NCI-H524 treated with DMSO at 0.1 percent for 48 hours (cell line): ENCODE data around the gene RUNX3.

Experiments
- DNase-seq: peaks from one replicate; lab custom pipeline; 2025; lab: John Stamatoyannopoulos, UW

Gene RUNX3

DNA sequence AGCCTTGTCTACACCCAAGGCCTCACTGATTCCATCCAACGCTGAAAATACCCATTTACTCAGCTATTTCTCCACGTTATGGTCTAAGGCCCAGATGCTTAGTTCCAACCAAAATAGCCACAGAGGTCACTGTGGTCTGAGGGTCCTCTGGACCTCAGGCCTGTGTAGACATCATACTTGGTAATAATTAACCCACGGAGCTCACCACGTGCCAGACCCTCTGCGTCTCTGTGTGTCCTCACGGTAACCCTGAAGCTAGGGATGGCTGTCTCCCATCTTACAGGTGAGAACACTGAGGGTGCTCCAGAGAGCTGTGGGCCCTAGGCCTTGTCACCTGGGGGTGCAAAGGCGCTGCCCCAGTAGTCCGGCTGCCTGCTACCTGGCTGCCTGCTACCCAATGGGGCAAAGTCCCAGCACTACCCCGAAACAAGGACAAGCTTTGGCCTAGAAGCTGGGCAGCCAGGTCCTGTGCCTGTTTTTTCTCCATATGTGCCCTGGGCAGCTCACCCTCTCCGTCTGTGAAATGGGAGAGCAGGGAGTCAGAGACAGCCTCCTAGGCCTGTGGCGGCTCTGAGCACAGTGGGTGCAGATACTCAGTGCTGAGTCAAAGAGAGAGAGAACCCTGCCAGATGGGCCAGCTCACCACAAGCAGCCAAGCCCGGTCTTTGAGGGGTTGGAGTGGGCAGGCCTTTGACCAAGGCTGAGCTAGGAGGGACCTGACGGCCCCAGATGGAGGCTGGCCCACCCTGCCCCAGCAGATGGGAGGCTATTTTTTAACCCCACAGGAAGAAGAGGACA, 17.0 kb upstream of the RUNX3 start:
- no peak for DNase-seq

DNA sequence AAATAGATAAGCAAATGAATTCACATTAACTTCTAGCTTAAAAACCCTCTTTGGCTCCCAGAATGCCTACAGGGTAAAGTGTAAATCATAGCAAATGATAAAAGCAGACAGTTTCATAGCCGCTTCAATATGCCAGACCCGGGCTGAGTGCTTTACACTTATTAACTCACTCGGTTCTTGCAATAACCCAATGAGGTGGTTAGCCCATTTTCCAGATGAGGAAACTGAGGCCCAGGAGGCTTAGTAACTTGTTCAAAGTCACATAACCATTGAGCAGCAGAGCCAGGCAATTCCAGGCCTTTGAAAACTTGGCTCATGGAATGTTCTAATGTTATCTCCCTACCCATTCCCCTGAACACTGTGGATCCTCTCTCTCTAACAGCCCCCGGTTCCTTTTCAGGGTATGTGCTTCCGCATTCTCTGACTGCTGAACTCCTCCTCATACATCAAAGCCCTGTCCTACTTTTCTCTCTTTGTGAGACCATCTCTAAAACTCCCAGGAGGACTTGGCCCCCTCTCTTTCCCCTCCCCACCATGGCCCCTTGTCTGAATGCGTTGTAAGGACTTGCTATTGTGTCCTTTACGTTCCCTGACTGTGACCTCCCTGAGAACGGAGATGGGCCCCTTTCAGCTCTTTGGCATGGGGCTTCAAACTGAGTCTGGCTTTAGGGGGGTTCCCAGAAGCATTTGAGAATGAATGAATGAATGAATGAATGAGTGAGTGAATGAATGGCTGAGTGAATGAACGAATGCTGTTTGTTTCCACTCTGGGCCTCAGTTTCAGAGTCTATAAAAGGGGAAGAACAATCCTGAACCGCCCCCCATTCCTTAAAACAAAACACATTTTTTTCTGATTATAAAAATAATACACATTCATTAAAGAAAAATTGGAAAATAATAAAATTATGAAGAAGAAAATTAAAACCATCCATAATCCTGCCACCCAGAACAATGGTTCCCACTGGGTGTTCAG, 15.6 kb upstream of the RUNX3 start:
- DNase-seq: no peak

DNA sequence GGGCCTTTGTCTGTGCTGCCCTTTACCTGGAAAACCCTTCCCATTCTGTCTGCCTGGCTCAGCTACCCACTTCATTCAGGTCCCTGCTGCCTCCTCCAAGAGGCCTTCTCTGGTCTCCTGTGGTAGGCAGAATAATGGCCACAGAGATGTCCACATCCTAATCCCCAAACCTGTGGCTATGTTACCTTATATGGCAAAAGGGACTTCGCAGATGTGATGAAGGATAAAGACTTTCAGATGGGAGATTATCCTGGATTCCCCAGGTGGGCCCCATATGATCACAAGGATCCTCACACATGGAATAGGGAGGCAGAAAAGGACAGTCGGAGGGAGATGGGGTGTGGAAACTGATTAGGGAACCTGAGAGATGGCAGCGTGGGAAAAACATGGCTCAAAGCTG, 14.2 kb upstream of the RUNX3 start:
- no peak for DNase-seq

DNA sequence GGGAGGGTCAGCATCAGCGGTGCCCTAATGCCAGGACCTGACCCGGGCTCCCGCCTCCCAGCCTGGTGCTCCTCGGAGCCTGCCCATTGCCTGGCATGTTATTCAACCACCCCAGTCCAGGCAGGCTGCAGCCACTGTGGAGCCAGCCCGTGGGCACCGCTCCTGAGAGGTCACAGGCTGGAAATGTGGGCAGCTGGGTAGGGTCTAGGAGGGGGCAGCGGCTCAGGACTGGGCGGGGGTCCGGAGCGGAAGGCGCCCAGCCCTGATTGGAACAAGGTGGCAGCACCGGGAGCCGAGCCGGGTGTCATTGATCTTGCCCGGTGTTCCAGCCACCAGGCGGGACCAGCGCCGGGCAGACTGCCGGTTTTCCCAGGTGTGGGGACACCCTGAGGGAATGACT, 12.7 kb upstream of the RUNX3 start:
- DNase-seq: no peak

DNA sequence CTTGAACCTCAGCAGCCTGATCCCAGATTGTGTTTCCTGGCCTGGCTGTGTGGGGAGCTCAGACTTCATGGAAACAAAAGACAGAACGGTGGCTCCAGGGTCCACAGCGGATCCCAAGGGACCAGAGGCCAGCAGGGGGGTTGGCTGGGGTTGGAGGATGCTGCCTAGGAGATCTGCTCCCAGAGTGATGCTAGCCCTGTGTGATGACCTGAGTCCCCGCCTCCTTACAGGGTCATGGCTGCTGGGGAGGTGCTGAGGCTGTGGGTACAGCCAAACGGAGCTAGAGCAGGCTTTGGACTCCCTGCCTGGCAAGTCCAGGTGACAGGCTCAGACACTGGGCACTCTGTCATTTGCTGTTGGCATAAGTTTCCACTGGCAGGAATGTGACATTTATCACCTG, 11.5 kb upstream of the RUNX3 start:
- no peak for DNase-seq

DNA sequence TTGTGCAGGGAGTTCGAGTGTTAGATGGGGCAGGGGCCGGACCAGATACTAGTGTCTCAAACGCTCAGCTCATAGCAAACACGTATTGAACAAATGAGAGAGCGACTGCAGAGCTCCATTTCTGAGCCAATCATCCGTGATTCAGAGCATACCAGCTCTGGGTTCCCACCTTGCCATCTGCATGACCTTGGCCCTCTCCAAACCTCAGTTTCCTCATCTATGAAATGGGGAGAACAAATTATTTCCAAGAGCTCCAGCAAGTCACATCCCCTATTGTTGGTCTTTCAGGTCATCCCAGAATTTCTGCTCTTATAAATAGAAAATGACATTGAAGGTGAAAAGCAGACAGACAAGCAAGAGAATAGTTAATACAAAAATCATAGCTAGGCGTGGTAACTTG, 10.2 kb upstream of the RUNX3 start:
- no peak for DNase-seq

DNA sequence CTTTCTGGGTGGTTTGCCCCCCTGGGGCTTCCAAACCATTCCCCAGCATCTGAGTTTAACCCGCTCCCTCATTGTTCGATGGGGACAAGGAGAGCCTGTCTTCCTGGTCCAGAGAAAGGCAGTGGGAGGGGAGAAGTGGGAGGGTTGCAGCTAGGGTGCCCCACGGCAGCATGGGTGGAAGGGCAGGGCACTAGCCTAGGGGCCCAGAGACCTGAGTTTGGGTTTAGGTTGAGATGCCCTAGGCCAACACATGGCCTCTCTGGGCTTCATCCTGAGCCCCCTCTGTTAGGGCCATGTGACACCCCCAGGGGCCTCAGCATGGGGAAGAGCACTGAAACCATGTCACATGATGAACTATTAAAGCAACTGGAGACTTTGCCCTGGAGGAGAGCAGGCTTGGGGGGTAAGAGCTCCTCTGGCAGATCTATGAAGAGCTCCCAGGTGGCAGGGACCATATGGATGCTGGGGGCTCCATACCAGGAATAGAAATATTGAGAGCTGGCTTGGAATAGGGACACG, 9.7 kb upstream of the RUNX3 start:
- peak; percentile 53 for DNase-seq

DNA sequence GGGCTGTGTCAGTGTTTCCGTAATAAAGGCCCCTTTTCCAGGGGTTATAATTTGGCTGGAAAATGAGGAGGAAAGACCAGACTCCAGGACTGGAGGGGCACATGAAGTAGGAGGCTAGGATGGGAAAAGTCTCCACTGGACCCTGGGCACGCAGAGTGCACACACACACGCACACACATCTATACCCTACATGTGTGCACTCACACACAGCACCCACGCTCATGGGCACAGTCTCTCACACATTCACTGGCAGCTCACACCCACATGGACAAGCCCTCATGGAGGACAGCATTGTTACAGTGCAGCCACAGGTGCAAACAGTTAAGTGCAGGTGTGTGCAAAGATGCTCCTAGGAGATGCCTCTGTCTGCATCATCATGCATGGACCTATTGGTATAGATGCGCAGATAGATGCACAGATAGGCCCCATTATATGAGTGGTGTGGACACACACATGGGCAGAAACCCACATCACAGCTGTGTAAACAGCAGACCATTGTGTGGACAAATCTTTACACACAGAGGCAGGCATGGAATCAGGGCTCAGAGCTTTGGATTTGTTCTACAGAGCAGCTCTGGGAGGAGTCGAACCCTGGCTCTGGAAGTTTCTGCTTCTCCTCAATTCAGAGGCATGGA, 9.1 kb upstream of the RUNX3 start:
- no peak for DNase-seq

DNA sequence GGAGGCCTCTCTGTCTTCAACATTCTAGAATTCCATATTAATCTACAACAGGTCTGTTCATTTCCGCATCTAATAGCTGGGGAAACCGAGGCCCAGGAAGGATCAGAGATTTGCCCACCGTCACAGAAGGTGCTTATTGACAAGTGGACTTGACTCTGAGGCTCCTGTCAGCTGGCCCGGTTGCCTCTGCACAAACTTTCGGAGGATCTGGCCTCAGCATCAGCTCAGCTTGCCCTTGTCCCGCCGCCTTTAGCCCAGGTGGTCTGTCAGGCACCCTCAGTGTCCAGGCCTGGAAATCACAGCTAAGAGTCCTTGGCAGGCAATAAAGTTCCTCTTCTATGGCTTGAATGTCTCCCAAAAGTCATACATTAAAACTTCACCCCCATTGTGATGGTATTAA, 8.2 kb upstream of the RUNX3 start:
- DNase-seq: no peak

DNA sequence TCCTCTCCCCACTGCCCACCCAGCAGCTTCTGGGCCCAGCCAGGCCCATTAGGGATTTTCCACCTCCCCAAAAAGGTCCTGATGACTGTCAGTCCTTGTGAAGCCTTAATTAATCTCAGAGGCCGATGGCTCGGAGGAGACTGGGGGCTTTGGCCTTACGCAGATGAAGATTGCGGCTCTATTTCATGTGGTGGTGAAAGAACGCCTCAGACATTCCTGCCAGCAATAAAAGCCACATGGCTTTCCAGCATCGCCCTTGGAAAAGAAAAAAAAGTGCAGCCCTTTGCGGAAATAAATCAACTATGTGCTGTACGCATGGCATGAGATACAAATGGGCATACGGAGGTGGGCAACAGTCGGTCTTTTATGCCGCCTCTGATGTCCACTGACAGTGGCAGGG, 6.6 kb upstream of the RUNX3 start:
- no peak for DNase-seq

DNA sequence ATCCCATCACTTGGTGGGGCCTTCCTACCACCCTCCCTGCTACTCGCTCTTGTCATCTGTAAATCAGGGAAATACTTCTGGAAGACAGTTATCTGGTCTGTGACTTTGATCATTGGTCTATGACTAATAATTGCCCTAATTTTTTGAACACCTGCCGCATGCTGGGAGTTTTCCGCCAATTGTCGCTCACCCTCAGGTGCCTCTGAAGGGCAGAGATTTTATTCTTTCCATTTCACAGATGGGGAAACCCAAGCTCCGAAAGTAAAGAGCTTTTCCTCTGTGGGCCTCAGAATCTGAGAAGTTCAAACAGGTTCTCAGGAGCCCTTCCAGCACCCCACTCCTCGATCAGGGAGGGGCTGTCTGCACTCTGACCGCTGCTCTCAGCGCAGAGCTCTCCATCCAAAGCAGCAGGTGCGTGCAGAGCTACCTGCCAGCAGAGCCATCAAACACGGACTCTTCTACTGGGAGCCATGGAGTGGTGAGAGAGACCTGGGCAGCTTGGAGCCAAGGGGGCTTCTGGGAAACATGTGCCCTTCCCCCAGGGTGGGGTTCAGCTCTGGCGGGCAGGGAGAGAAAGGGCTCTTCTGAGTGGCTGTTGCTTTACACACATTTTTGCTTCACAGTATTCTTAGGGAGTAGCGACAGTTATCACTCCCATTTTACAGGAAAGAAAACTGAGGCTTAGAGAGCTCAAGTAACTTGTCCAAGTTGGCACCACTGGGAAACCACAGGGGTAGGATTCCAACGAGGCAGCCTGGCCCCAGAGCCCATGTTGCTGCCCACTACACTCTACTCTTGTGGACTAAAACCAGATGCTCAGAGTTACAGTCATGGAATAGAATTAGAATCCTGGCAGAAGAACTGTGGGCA, 5.8 kb upstream of the RUNX3 start:
- DNase-seq: no peak

DNA sequence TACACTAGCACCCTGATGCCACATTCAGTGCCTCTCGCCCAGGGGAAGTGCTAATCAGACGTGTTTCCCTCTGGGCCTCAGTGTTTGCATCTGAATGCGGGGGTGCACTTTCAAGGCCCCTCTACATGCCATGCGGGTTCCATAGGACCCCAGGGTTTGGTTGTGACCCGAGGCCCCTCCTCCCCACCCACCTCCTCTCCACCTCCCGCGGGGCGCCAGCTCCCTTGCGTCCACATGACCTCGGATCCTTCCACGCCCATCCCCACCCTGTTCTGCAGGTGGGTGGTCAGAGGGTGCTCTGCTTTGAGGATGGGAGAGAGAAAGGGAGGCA, 5.1 kb upstream of the RUNX3 start:
- DNase-seq: no peak

DNA sequence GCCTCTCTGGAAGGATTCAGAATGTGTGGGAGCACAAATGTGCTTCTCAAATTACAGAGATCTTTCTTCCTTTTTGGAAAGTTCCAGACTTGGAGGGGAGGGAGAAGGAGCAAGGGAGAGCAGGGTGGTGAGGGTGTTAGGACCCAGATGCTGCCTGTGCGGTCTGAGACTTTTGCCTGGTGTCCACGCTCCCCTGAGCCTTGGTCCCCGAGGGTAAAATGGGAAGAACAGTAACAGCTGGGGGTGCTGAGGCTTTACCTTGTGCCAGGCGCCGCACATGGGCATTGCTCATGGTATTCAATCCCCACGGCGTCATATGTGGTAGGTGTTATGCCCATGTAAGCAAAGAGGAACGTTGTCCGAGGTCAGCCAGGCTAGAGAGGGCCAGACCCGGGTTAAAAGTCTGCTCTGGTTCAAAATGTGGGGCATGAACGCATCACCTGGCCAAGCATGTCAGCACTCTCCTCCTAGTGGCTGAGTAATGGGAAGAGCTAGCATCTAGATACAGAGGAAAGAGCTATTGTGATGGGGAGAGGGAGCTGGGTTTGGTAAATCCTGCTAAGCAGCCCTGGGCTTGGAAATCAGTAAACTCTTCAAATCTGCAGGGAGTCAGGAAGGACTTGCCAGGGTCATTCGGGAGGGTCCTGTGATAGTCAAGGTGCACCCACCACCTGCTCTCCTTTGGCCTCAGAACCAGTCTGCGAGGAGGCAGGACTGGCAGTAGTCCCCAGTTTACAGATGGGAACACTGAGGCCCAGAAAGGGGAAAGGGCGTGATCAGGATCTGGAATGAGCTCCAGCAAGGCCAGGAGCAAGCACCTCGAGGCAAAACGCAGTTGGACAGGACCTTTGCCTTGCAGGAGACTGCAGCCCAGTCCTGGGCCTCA, 4.5 kb upstream of the RUNX3 start:
- no peak for DNase-seq

DNA sequence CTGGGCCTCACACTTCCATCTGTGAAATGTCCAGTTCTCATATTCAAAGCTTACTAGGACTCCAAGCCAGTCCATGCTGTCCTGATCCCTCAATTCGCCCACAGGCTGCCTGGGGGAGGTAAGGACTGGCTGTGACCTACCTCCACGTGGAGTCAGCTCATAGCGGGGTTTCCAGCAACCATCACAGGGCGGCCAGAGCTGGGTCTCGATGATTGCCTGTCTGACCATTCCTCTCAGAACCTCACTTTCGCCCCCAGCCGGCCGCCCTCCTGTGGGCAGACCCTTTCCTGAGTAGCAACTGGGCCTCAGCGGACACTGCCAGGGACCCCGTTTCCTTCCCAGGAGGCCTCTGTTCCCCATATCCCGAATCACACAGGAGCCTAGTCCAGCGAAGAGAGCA, 3.4 kb upstream of the RUNX3 start:
- no peak for DNase-seq

DNA sequence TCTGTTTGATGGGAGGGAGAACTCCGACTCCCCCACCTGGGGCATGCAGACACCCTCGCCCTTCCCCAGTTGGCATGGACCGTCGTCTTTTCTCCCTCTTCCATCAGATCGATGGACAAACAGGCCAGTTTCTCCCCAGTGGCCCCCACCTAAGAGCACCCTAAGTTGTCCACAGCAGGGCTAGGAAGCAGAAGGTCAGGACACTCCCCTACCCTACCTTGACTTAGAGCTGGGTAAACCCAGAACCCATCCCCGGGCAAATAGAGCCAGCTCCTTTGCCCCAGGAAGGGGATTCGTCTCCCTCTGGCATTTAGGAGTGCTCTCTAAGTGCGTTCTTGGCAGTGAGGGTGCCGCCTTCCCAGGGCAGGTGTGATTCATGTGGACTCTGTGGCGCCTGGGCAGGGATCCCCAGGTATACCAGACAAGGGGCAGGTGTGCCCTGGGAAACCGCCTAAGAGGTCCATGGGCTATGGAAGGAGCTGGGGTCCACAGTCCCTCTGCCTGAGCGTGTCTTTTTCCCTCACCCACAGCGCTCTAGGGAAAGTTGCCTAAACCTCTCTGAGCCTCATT, 2.7 kb upstream of the RUNX3 start:
- DNase-seq: no peak

DNA sequence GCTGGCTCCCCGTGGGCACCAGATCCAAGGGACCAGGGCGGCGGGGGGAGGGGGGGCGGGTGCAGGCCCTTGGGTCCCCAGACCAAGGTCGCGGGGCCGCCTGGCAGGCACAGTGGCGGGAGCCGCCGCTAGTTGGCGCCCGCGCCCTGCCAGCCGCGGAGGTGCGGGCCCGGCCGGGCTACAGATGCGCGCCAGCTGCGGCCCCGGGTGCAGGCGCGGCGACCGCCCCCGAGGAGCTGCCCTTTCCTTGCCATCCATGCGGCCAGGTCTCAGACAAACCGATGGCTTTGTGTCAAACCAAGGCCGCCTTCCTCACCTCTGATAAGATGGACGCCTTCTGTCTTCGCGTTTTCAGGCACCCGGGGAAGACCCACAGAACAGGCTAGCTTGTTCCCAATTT, 2.2 kb upstream of the RUNX3 start:
- no peak for DNase-seq

DNA sequence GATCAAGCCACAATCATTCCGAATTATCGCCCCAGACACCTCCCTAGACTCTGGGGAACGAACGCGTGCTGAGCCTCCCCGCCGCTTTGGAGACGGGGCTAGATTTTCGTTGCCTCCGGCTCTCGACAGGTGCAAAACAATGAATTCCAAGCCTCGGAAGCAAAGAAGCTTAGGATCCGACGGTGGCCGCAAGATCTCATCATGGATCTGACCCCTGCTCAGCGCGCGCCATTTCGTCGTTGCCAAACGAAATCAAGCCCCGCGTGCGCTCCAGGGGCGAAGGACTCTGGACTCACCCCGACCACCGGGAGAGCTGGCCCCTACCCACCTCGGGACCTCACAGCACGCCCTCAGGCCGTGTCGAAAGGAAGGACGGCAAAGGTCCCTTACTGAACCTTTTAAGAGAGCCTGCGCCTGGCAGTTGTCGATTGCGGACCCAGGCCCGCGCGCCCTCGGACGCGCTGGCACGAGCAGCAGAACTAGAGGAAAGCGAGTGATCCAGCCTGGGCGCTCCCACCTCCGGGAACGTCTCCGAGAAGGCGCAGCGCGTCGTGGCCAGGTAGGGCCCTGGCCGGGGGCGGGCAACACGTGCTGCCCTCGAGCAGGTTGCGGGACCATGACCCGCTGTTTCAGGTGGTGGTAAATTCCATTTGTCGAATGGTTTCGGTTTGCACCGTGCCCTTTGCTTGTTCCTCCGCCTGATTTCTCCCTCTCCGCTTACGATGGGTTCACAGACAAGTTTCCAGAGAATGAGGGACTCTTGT, 1.6 kb upstream of the RUNX3 start:
- no peak for DNase-seq

DNA sequence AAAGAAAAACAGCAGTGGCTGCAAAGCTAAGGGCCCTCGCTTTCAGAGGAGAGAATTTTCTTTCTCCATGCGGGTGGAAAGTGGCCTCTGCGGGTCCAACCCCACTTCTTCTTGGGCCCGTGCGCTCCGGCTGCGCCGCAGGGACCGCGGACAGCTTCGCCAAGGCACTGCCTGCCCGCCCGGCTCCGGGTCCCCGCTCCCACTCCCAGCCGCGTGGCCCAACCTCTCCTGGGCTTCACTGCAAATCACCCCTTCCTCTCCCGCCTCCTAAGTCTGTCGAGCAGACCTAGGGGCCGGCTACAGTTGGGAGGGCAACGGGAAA, 1.0 kb upstream of the RUNX3 start:
- DNase-seq: no peak

DNA sequence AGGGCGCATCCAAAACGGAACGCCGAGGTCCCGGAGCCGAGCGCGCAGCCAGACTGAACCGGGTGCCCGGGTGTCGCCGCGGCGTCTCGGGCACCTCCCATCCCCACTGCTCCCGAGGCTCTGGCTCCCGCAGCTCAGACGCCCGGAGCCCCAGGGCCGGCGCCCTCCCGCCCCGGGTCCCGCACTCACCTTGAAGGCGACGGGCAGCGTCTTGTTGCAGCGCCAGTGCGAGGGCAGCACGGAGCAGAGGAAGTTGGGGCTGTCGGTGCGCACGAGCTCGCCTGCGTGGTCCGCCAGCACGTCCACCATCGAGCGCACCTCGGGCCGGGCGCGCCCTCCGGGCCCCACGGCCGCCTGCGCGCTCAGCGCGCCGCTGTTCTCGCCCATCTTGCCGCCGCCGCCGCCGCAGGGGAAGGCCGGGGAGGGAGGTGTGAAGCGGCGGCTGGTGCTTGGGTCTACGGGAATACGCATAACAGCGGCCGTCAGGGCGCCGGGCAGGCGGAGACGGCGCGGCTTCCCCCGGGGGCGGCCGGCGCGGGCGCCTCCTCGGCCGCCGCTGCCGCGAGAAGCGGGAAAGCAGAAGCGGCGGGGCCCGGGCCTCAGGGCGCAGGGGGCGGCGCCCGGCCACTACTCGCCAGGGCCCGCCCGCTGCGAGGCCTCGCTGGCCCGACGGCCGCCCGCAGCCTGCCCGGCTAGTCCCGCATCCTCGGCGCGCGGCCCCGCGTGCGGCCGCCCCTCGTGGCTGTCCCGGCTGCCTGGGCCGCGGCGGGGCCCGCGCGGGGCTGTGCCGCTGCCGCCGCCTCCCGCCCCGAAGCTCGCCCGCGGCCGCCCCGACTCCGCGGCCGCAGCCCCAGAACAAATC, 447 bp downstream of the RUNX3 start:
- DNase-seq: no peak
